T-helper 2 cell treated with Interferon-gamma antibody and Interleukin-4, amounts not matched to agents 100 ng/mL and 5 ng/mL, for 36 hours (primary cell): Measurements from ENCODE around the gene AMBP. TPM values are rescaled to one million over a fixed set of nuclear protein-coding genes. Genes with fewer than 3 reads are reported as not detected.

Experiments
- intact Hi-C: fragments of 100-400 bp; cut with micrococcal nuclease; formaldehyde crosslinking; loops from one replicate; pipeline ENCODE4 v1.15.1; 2023
- total RNA-seq: library from RNA; stranded (reverse); gene quantifications from 2 replicates; pipeline ENCODE4 v1.2.3, GENCODE V29; 2022

The AMBP gene
- total RNA-seq, 1 donor from 2014 or later: not detected

DNA sequence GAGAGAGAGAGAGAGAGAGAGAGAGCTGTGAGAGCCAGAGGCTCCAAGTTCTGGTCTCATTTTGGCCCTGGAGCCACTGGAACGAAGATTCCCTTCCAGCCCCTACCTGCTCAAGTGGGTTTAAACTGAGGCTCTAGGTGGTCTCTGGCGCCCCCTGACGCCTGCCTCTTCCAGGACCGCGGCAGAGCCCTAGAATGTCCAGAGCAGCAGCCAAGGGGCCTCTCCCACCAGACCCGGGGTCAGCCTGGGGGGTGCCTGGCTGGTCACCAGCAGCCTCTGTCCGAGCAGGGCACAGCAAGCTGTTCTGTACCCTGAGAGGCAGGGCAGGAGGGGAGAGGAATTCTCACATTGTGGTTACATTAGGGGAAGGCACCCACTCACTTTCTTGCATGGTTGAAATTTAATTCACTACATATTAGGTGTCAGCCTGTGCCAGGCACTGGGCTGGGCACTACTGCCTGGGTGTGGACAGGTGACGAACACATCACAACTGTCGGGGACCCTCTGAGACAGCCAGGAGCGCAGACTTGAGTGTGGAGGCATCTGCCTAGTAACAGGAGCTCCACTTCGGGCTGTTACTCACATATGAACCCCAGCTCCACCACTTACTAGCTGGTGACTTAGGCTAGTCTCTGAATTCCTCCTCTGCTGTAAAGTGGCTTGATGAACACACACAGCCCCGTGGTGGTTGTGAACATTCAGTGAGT, 44.5 kb downstream of the AMBP start:
- intact Hi-C loops: no loop called here

DNA sequence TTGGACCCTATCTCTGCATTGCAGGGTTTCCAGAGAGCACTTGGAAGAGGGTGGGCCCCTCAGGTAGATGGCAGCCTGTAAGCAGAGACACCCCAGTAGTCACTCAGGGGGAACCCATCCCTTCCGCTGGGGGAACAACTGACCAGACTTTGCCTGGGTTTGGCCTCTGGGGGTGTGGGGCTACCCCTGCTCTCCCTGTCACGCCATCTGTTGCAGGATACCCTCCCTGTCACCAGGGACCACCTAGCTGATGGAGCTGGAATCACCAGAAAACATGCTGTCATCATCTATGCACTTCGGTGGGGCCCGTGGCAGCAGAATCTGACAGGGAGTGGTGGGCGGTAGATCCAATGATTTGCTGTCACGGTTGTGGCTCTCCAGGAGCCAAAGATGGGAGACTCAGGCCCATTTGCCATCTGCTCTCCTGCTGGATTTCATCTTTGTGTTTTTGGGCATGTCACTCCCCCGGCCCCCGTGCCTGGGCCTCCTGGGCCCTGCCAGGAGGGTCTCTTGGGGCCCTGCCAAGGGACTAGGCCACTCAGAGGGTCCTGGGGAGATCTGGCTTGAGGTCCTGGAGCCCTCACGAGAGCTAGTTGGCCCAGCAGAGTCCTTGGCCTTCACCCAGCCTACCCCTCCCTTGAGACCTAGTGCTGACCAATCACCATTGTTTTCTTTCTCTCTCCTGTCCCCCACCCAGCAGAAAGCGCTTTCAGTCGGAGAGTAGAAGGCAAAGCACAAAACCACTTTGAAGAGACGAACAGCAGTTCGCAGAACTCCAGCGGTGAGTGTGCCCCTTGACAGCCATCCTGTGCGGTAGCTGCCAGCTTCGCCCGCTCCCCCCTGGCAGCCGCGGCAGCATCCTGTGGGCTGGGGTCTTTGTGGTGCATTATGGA, 45.9 kb downstream of the AMBP start:
- intact Hi-C loops: no loop called here

DNA sequence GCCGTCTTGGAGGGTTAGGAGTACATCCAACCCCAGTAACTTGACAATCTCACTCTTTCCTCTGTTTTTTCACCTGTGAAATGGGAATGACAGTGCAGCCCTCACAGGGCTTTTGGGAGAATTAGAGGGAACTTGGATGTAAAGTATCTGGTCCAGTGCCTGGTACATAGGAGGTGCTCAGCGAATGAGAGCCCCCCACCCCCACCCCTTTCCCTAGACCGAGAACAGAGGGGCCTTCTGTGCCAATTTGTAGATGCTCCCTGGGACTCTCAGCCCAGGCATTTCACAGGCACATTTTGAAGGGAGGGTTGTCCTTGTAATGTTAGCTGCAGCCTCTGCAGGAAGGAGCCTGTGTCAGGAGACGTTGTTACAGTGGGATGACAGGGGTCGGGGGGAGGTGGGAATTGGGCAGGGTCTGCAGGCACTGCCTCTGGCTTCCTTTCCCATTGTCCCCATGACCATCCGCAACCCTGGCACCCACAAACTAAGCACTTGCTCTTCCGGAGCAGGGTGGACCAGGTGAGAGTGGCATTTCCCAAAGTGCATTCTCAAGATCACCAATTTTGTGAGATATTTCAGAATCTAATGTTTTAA, 47.0 kb downstream of the AMBP start:
- intact Hi-C loops: no loop called here

DNA sequence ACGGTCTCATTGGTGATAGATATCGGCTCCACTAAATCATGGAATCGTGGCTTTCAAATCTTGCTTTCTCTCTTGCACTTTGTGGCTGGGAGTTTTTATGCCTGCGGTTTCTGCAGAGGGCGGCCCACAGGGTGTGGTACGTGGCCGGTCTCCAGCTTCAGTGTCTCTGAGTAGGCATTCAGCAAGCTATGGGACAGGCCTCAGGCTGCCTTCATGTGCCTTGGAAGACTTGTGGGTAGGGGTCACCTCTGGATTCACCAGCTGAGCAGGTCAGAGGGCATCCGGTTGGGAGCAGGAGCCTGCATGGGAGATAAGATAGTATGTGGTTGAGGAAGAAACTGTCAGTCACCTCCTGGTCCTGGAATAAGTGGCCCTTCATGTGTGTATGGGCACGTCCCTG, 47.7 kb downstream of the AMBP start:
- intact Hi-C loops: no loop called here

DNA sequence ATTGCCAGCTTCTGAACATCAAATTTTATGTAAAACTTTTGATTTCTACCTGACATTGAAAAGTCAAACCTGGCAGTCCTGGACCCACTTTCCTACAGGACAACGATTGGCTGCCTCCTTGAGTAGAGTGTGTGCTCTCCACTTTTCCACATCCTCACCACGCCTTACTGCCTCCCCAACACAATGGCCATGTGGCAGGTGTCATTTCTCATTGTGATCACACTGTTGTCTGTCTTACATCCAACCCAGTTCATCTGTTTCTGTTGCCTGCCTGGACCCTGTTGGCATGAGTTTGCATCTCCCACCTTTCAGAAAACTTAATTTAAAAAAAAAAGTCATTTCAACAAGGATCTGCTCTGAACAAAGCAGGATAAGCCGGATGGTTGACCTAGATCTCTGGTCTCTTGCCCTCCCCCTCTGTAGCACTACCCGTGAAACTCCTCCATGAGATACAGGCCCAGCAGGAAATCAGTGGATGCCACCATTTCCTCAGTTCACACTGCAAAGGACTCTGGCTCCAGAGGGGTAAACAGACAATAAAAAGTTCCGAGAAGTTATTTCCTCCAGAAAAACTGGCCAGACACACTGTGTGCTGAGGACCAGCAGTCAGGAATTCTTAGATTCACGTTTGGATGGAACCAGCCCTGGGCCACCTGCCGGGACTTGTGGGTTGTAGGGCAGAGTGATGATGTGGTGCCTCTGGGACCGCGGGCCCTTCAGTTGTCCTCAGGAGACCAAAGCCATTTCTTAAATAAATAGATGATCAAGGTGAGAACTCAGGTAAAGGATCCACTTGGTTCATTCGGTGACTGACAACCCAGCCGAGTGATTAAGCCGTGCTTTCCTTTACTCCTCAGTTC, 48.6 kb downstream of the AMBP start:
- intact Hi-C loops: no loop called here

DNA sequence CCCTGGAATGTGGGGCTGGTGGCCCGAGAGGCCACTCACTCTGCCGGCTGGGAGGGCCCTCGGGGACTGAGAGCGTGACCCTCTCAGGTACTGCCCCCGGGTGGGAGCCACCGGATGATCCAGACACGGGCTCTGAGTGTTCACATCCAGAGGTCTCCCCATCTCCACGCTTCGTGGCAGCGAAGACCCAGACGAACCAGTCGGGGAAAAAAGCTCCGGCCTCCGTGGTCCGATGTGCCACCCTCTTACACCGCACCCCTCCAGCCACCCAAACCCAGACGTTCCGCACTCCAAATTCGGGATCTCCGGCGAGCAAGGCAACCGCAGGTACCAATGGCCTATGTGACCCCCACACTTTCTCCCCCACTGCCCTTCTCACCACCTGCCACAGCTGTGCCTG, 49.5 kb downstream of the AMBP start:
- intact Hi-C loops: no loop called here

DNA sequence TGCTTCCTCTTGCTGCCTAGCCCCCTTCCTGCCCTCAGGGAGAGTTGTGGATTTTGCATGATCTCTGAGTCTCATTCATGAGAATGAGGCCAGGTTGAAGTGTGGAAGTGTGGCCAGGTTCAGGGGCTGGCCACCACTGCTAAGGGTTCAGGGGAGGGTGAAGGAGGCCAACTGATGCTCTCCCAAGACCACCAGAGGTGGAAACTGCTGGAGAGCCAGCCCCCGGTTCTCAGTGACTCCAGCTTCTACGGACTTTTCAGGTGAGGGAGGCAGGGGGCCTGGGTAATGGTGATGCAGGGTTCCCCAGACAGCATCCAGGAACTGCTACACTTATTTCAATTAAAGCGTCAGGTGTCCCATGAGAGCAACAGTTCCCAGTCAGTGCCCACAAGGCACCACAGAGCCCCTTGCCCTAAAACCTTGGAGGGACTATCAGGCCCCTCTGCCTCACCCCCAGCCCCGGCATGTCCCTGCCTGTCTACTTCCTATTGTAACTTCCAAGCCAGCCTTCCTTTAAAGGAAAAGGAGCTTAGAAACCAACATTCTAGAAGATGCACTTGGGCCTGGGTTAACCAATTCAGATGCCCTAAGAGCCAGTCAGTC, 50.1 kb downstream of the AMBP start:
- intact Hi-C loops: no loop called here

DNA sequence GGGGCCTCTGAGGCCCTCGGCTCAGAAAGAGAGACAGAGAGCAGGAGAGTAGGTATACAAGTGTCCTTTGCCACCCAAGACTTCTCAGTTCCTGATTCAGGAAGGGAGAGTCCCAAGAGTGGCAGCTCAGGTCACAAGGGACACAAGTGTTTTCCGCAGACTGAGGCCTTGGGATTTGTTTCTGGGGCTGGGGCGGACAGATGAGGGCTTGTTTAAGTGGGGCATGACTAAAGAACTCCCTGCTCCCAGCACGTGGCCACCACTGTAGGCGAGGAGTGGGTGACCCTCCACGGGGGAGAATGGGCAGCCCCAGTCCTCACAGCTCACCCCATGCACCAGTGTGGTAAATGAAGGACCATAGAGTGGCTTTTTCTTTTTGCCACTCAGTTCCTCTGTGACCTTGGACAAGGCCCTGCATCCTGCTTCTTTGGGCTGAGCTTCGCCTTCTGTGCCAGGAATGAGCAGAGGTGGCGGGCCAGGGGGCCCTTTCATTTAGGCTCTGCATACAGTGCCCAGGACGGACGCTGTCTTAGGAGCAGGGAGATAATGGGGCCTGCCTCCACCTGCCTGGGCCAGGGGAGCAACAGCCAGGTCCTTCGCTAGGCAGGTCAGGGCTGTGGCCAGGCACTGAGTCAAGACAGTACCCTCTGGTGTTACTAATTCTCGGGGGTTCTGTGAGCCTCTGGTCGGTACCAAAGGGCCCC, 50.8 kb downstream of the AMBP start:
- intact Hi-C loops: no loop called here

DNA sequence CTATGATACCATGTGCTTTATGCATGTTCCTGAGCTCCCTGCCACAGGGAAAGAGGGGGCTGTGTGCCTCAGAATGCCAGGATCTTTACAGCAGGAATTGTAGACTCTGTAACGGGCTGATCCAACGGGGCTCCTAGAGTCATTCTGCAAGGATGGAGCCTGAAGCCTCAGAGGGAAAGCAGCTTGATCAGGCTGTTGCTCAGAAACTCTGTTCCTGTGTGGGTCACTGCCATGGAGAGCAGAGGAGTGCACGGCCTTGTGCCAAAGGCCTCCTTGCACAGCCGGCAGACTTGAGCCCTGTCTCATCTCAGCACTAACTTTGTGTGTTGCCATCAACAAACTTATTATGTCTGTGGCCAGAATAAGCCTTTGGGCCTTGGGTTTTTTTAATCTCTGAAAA, 51.8 kb downstream of the AMBP start:
- intact Hi-C loops: no loop called here

DNA sequence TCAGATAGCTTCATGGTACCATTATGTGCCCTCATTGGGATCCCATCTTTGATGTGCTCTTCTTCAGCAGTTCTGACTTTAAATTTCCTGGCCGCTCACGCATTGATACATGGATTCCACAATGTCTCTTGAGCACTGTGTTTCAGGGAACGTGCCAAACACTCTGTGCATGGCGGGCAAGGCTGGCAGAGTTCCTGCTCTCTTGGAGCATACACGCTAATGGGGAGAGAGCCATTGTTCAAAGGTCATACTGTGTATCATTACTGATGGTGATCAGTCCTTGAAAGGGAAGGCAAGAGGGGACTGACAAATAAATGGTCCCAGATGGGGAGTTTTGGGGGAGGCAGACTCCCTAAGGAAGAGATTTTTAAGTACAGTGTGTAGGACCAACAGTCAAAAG, 52.3 kb downstream of the AMBP start:
- intact Hi-C loops: no loop called here

DNA sequence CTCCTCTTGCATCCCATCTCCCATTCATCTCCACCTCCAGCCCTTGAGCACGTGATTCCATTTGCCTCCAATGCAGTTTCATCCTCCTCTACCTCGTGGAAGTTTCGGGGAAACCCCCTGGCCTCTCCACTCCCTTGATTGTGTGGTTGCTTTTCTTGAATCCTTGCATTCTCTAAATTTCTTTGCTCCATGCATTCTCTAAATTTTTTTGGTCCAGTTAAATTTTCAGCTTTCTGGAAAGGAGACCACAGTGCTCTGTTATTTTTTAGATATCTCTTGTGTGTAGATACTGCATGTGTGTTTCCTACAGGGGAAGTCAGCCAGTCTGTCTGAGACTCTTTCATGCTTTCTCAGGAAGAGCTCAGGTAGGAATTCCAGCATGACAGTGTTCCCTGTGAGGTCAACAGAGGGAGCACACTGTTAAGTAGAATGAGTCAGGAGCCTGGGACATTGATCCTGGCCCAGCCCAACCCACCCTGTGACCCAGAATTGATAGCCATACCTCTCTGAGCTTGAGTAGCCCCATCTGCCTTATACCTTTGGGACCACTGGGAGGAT, 52.8 kb downstream of the AMBP start:
- intact Hi-C loops: no loop called here

DNA sequence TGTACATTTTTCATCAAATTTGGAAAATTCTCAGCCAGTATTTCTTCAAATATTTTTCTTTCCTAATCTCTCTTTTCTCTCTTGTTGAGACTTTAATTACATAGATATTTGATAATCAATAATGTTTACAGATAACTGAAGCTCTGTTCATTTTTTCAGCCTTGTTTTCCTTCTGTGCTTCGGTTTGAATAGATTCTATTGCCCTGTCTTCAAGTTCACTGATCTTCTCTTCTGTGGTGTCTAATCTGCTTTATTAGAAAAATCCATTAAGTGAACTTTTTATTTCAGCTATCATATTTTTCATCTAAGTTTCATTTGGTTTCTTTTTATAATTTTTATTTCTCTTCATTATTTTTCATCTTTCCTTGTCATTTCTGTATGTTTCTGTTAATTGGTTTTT, 54.1 kb downstream of the AMBP start:
- intact Hi-C loops: no loop called here

DNA sequence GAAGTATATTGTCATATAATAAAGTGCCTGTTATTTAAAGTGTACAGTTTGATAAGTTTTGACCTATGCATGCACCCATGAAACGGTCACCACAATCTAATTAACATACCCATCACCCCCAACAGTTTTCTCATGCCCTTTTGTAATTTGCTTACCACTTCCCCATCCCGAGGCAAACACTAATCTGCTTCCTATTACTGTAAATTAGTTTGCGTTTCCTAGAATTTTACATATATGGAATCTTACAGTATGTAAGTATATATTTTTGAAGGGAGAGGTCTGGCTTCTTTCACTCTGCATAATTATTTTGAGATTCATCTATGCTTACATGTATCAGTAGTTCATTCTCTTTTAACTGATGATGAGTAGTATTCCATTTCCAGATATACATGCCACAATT, 56.5 kb downstream of the AMBP start:
- intact Hi-C loops: no loop called here

DNA sequence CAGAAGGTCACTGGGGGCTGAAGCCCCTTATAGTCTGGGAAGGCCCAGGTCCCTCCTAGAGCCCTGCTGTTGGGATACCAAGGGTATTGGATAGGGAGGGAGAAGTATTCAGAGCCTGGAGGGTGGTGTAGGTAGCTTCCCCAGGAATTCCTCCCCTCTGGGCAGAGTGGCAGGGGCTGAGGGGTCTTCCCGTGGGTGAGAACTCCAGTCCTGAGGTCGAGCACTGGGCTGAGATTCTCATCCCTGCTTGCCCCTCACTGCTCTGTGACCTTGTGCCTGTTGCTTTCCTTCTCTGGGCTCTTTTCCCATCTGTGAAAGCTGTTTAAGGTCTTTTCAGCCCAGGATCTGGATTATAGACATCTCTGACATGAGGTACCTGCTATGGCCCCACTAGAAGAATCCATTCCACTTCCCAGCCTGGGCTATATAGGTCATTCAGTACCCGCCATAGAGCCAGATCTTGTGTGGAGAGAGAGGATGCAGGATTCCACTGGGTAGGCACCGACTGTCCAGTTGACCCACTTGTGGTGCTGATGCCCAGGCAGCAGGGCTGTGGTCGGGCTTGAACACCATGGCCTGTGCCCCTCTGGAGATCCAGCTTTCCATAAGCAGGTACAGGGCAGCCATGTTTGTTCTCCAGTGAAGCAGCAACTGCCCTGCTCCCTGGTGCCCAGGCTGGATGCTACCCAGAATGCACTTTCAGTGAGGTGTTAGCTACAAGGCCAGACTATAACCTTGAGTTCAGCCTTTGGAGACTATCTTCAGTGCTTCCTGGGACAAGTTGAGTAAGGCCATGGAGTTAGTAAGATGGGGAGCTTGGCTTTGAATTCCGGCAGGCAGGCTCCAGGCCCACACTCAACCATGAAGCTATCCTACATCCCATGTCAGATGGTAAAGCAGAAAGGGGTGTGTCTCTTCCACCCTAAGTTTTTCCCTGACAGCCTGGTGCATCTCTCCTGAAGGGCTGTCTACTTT, 60.1 kb downstream of the AMBP start:
- intact Hi-C loops: no loop called here

DNA sequence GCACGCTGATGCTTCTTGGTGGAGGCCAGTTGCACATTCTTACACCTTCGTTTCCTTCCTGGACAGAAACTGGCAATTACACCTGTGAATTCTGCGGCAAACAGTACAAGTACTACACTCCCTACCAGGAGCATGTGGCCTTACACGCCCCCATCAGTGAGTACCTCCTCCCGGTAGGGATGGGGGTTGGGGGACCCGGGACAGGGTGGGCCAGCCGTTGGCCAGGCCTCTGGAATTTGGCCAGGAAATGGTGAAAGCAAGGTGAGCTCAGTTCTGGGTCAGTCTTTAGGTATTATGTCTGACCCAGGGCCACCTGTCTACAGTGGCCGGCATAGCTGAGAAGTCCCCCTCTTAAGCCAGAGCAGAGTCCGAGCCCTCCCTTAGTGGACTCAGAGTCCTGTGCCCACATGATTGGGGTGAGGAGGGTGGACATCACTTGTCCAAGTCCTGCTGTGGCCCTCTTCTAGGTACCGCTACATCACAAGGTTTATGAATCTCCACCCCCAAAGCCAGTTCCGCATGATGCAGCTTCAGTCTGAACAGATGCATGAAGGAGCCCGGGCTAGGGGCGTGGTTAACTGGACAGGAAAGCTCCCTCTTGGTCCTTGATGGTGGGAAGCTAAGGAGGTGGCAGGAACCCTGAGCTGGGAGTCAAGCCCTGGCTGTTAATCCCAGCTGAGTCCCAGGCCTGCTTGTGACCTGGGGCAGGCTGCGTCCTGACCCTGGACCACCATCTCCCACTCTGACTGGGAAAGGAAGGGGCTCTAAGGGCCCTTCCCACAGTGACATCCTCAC, 61.3 kb downstream of the AMBP start:
- intact Hi-C loops: no loop called here

DNA sequence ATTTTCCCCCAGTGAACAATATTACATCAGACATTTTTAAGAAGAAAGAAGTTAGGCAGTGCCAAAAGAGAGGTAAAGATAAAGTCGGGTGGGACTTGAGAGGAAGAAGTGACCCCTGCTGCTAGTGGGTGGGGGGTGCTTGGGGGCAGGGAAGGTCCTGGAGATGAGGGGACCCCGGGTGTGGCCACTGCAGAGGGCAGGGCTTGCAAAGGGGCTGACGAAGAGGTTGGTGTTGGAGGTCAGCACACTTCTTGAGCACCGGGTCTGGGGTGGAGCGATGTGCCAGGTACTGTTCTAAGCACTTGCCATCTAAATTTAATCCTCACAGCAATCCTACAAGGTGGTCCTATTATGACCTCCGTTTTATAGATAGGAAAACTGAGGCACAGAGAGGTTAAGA, 62.0 kb downstream of the AMBP start:
- intact Hi-C loops: no loop called here

DNA sequence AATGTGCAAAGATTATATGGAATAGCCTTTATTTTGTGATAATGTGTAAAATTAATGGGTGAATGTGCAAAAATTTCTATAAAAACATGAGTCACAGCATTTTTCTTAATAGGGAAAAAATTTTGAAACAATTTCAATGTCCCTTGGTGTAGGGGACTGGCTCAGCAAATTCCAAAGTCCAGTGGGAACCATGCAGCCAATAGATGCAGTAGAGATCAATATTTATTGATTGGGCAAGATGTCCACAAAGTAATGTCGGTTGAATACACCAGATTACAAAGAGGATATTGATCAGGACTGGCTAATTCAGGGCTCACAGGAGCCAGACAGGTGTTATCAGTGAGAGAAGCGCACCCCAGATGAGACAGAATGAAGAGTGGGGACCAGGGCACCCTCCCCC, 62.5 kb downstream of the AMBP start:
- intact Hi-C loops: no loop called here

DNA sequence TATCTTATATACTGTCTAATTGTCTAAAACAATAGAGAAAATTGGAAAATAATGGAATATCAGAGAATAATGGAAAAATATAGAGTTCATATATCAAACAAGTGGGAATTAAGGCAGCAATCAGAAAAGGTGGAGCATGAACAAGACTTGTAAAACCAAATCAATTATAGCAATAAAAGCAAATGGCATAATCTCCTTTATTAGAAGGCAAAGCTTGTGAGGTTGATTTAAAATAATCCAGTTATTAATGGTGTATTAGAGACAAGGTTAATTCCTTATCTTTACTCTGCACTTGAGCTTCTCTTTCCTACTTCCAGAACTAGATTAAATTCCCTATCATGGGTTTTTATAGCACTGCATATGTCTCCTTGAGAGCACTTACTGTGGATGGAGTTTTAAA, 64.1 kb downstream of the AMBP start:
- intact Hi-C loops: no loop called here
